HCT116 (cell line): Measurements from ENCODE around the gene CTBP1. TPM values are rescaled to one million over a fixed set of nuclear protein-coding genes. Genes with fewer than 3 reads are reported as not detected.

Source experiments
- ATAC-seq: fragments of 200-7000 bp; cut with Tn5 transposase; 2 replicates; pipeline ENCODE4 v1.9.1; 2020; ENCODE audit warnings: mild to moderate bottlenecking, moderate library complexity
- BruUV-seq: library from RNA; stranded (reverse); fragments of 400-500 nt; replicated peaks from 2 replicates; lab custom pipeline; 2021; lab: Mats Ljungman, UMichigan
- CTCF ChIA-PET: fragments of 300-600 bp; sonication (Branson Sonifier 250); formaldehyde crosslinking; loops from one replicate; lab custom pipeline; 2021; ENCODE audit warnings: antibody characterized with exemption; lab: Charles Lee
- POLR2A ChIA-PET: fragments of 300-600, 350-600 bp; sonication (Branson Sonifier 250); formaldehyde crosslinking; loops from one replicate; lab custom pipeline; 2021; ENCODE audit warnings: antibody characterized with exemption; lab: Charles Lee
- RAD21 ChIA-PET, 2 experiments: fragments of 300-600 bp; sonication (Branson Sonifier 250); formaldehyde crosslinking; loops; one replicate each; lab custom pipeline; 2023; ENCODE audit warnings: low total read pairs in 2 of 2; ENCODE audit not compliant: uncharacterized antibody in 2 of 2, unreplicated experiment in 2 of 2, low non-redundant PET in 1 of 2; lab: Charles Lee
- DNase-seq: peaks from one replicate; pipeline ENCODE4 v3.0.0-alpha.2; 2010; ENCODE audit warnings: low read depth, low spot score
- H2AFZ ChIP-seq: fragments of 200-600 bp; shearing (Covaris generic), sonication (generic); 2 replicates; pipeline ENCODE4 v1.6.1; 2017; ENCODE audit warnings: low read depth, mixed run types, mixed read lengths, antibody characterized with exemption, low read length; ENCODE audit not compliant: poor library complexity, severe bottlenecking
- H3K27ac ChIP-seq: 2 replicates; pipeline ENCODE4 v1.5.1; 2012; ENCODE audit warnings: low read depth, low read length
- H3K27me3 ChIP-seq: fragments of 200-600 bp; sonication (generic); 2 replicates; pipeline ENCODE4 v1.6.1; 2016; ENCODE audit warnings: mixed run types, low read length, mixed read lengths; ENCODE audit not compliant: insufficient read depth
- H3K36me3 ChIP-seq, 2 experiments: fragments of 200-500 bp in 1 of 2; fragments of 200-600 bp in 1 of 2; sonication (Bioruptor generic) in 1 of 2; sonication (generic) in 1 of 2; 2 replicates each; pipeline versions ENCODE4 v1.5.1 to v1.6.1; 2014 to 2016; ENCODE audit warnings: low read length in 2 of 2, inconsistent platforms in 1 of 2, mixed read lengths in 1 of 2, mixed run types in 1 of 2; ENCODE audit not compliant: insufficient read depth in 2 of 2, control insufficient read depth in 1 of 2
- H3K4me1 ChIP-seq, 2 experiments: fragments of 200-600 bp in 1 of 2; sonication (generic) in 1 of 2; 2 replicates each; pipeline versions ENCODE4 v1.5.1 to v1.6.1; 2012 to 2017; ENCODE audit warnings: low read length in 2 of 2, inconsistent platforms in 1 of 2, mild to moderate bottlenecking in 1 of 2, mixed read lengths in 1 of 2, mixed run types in 1 of 2, moderate library complexity in 1 of 2; ENCODE audit not compliant: insufficient read depth in 2 of 2, control insufficient read depth in 1 of 2
- H3K4me2 ChIP-seq: fragments of 200-600 bp; sonication (generic); 2 replicates; pipeline ENCODE4 v1.6.1; 2017; ENCODE audit warnings: mixed run types, low read length, mixed read lengths
- H3K4me3 ChIP-seq, 2 experiments: fragments of 200-600 bp in 1 of 2; sonication (generic) in 1 of 2; replicated peaks in 1 of 2; 2 replicates each; pipeline ENCODE4 v1.5.1; 2011 to 2016; ENCODE audit warnings: low read length in 2 of 2, control low read depth in 1 of 2, low read depth in 1 of 2, mild to moderate bottlenecking in 1 of 2, mixed read lengths in 1 of 2, mixed run types in 1 of 2
- H3K79me2 ChIP-seq: fragments of 200-600 bp; sonication (generic); 2 replicates; pipeline ENCODE4 v1.6.1; 2017; ENCODE audit warnings: mild to moderate bottlenecking, mixed run types, low read length, moderate library complexity, mixed read lengths; ENCODE audit not compliant: insufficient read depth
- H3K9ac ChIP-seq: fragments of 200-600 bp; sonication (generic); 2 replicates; pipeline ENCODE4 v1.6.1; 2016; ENCODE audit warnings: low read length, mixed read lengths
- H3K9me2 ChIP-seq: fragments of 200-600 bp; sonication (generic), shearing (Covaris generic); 2 replicates; pipeline ENCODE4 v1.6.1; 2017; ENCODE audit warnings: mixed run types, mild to moderate bottlenecking, moderate library complexity; ENCODE audit not compliant: insufficient read depth
- H3K9me3 ChIP-seq, 2 experiments: fragments of 200-500 bp in 1 of 2; fragments of 200-600 bp in 1 of 2; sonication (Bioruptor generic) in 1 of 2; sonication (generic) in 1 of 2; 2 replicates each; pipeline ENCODE4 v1.6.1; 2014 to 2017; ENCODE audit warnings: low read length in 2 of 2, mixed read lengths in 2 of 2, inconsistent platforms in 1 of 2, low read depth in 1 of 2, mild to moderate bottlenecking in 1 of 2, mixed run types in 1 of 2, moderate library complexity in 1 of 2; ENCODE audit not compliant: control insufficient read depth in 1 of 2, insufficient read depth in 1 of 2
- H4K20me1 ChIP-seq: fragments of 200-600 bp; sonication (generic), shearing (Covaris generic); 2 replicates; pipeline ENCODE4 v1.6.1; 2017; ENCODE audit warnings: mixed run types, mild to moderate bottlenecking, moderate library complexity; ENCODE audit not compliant: insufficient read depth
- CBX3 ChIP-seq: IDR thresholded peaks from 2 replicates; pipeline ENCODE4 v1.6.1; 2012; ENCODE audit warnings: low read depth
- CEBPB ChIP-seq: IDR thresholded peaks from 2 replicates; pipeline ENCODE4 v1.6.1; 2012; ENCODE audit warnings: low read depth
- EGR1 ChIP-seq: IDR thresholded peaks from 2 replicates; pipeline ENCODE4 v1.6.1; 2012; ENCODE audit warnings: low read depth
- EZH2 ChIP-seq: fragments of 200-600 bp; sonication (generic); IDR thresholded peaks from 2 replicates; pipeline ENCODE4 v1.6.1; 2017; ENCODE audit warnings: antibody characterized with exemption, mixed run types
- SIN3A ChIP-seq: IDR thresholded peaks from 2 replicates; pipeline ENCODE4 v1.6.1; 2012; ENCODE audit warnings: low read depth
- ZNF274 ChIP-seq: fragments of 200-500 bp; sonication (Bioruptor generic); IDR thresholded peaks from 2 replicates; pipeline ENCODE4 v1.6.1; 2014; ENCODE audit warnings: mild to moderate bottlenecking, low read depth, low read length, inconsistent platforms
- intact Hi-C: fragments of 100-400 bp; cut with micrococcal nuclease; formaldehyde crosslinking; loops from 2 replicates; pipeline ENCODE4 v1.10.0; 2022
- total RNA-seq: library from RNA; stranded (reverse); gene quantifications from one replicate; pipeline ENCODE4 v1.2.1, GENCODE V29; 2021; ENCODE audit not compliant: unreplicated experiment
- TF ChIP-seq, protein P1 (sequence below): IDR thresholded peaks from 2 replicates; pipeline ENCODE4 v1.6.1; 2012; ENCODE audit warnings: low read depth

Gene CTBP1
- total RNA-seq, 1 experiment from 2014 or later, result 175 TPM

DNA sequence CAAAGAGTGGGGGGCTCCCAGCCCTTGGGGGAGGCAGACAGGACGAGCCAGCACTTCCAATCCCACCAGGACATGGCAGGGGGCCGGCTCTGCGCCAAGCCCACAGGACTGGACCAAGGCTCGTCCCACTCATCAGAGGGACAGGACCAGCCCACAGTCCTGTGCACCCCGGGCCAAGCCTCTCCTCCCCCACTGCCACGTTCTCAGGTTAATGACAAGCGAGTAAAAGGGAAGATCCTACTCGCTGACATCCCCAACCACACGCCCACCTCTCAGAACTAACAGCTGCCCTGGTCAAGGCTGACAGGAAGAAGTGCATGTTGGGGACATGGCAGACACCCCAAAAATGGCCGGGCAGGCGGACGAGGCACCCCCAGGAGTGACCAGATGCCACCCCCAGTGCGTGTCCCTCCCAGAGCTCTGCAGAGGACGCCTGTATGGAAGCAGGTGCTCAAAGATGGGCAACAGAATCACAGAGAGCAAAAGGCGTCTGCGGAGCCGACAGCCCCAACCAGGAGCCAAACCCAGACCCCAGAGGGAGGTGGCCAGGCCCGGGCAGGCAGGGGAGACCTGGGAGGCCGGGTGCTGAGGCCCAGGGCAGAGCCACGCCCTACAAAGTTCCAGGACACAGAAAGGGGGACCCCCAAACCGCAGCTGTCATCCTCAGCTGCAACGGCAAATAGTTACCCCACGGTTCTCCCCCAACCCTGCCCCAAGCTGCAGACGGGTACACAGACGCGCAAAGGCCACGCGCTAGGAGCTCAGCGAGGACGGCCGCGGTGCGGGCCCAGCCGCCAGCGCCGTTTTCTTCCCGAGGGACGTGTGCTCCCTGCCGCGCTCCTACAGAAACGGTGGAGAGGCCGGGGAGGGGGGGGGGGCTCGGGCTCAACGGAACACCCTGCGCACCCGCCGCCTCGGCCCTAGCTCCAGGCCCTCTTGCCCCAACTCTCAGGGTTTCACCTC is 1.7 kb downstream of the CTBP1 start:
- peak overlapping the region; percentile 86 to 90 for H3K4me3 ChIP-seq
- H3K9me3 ChIP-seq, result no peaks in the 10 kb centered on the region; a peak in 1 of 4 replicates
- intact Hi-C loops, result no loop called here
- H3K4me2 ChIP-seq, result peak overlapping the region; percentile 96
- no peaks in the 10 kb centered on the region for H4K20me1 ChIP-seq
- POLR2A ChIA-PET, result interaction anchor here (2.0 kb wide), 1 partner anchor 99 kb away, joined by 8 read pairs; the partner anchor contains the start of gene UVSSA
- peaks cover 16 to 23% of the 10 kb centered on the region in 2 experiments for H3K4me1 ChIP-seq
- no peaks in the 10 kb centered on the region for H3K9me2 ChIP-seq
- H3K27me3 ChIP-seq, result no peaks in the 10 kb centered on the region
- CTCF ChIA-PET, result no interaction called here
- H3K27ac ChIP-seq, result peak overlapping the region; percentile 100
- H2AFZ ChIP-seq, result no peak overlapping the region
- H3K36me3 ChIP-seq, result peaks cover 0 to 5% of the 10 kb centered on the region in 2 experiments; a peak in 1 of 4 replicates
- DNase-seq (no peak), ATAC-seq (no peak)
- peaks cover 68% of the 10 kb centered on the region for H3K79me2 ChIP-seq
- TF ChIP-seq SIN3A, result no peak
- TF ChIP-seq, protein P1, sequence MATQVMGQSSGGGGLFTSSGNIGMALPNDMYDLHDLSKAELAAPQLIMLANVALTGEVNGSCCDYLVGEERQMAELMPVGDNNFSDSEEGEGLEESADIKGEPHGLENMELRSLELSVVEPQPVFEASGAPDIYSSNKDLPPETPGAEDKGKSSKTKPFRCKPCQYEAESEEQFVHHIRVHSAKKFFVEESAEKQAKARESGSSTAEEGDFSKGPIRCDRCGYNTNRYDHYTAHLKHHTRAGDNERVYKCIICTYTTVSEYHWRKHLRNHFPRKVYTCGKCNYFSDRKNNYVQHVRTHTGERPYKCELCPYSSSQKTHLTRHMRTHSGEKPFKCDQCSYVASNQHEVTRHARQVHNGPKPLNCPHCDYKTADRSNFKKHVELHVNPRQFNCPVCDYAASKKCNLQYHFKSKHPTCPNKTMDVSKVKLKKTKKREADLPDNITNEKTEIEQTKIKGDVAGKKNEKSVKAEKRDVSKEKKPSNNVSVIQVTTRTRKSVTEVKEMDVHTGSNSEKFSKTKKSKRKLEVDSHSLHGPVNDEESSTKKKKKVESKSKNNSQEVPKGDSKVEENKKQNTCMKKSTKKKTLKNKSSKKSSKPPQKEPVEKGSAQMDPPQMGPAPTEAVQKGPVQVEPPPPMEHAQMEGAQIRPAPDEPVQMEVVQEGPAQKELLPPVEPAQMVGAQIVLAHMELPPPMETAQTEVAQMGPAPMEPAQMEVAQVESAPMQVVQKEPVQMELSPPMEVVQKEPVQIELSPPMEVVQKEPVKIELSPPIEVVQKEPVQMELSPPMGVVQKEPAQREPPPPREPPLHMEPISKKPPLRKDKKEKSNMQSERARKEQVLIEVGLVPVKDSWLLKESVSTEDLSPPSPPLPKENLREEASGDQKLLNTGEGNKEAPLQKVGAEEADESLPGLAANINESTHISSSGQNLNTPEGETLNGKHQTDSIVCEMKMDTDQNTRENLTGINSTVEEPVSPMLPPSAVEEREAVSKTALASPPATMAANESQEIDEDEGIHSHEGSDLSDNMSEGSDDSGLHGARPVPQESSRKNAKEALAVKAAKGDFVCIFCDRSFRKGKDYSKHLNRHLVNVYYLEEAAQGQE, result no peak
- TF ChIP-seq CBX3, result no peak
- TF ChIP-seq CEBPB, result no peak
- no peak for TF ChIP-seq EZH2
- no peak for TF ChIP-seq ZNF274
- no peak for TF ChIP-seq EGR1
- H3K9ac ChIP-seq, result peak overlapping the region; percentile 99
- RAD21 ChIA-PET, result no interaction called here
- no TSS peak for BruUV-seq
